D721Med (cell line): ENCODE results near the gene EFHD2.

Source experiments
- DNase-seq: peaks from one replicate; pipeline ENCODE4 v3.0.0; 2011; ENCODE audit warnings: low spot score; ENCODE audit not compliant: insufficient read length
- FAIRE-seq: peaks from 2 replicates; lab custom pipeline; 2011; peaks lifted over from hg19 to GRCh38; lab: Jason Lieb, UNC
- TF ChIP-seq, protein P1 (sequence below): IDR thresholded peaks from 2 replicates; pipeline ENCODE4 v1.5.1; 2012; ENCODE audit warnings: mild to moderate bottlenecking, control low read depth; ENCODE audit not compliant: insufficient read depth; ENCODE audit errors: missing control alignments

EFHD2 gene

DNA sequence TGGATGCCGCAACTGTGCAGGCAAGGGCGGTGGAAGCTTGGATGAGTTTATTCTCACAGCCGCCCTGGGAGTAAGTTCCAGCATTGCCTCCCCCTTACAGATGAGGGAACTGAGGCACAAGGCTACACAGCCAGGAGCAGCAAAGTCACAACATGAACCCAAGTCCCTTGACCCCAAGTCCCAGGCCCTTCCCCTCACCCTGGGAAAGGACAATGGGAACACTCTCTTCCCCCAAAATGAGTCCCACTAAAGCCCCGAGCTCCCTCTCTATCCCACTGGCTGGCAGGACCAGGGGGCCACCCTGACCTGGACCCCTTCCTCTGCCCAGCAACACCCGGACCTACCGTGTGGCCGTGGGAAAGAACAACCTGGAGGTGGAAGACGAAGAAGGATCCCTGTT is 32.4 kb downstream of the EFHD2 start:
- FAIRE-seq: no peak
- DNase-seq: no peak
- TF ChIP-seq, protein P1, sequence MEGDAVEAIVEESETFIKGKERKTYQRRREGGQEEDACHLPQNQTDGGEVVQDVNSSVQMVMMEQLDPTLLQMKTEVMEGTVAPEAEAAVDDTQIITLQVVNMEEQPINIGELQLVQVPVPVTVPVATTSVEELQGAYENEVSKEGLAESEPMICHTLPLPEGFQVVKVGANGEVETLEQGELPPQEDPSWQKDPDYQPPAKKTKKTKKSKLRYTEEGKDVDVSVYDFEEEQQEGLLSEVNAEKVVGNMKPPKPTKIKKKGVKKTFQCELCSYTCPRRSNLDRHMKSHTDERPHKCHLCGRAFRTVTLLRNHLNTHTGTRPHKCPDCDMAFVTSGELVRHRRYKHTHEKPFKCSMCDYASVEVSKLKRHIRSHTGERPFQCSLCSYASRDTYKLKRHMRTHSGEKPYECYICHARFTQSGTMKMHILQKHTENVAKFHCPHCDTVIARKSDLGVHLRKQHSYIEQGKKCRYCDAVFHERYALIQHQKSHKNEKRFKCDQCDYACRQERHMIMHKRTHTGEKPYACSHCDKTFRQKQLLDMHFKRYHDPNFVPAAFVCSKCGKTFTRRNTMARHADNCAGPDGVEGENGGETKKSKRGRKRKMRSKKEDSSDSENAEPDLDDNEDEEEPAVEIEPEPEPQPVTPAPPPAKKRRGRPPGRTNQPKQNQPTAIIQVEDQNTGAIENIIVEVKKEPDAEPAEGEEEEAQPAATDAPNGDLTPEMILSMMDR: no peak

DNA sequence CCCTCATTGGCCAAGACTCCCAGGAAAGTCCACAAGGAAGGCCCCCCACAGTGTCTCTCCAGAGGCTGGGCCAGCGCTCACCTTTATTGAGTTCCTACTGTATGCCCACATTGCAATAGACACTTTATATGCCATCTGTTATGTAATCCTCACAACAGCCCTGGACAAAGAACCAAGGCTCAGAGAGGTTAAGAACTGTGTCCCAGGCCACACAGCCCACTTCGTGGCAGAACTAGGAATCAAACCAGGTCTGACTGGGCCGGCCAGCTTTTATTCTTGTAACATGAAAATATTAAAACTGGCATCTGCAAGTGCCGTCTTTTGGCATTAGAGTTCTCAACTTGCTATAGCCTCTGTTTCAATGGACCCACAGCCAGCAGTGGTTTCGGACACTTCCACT is 33.1 kb downstream of the EFHD2 start:
- DNase-seq (no peak), FAIRE-seq (no peak)
- TF ChIP-seq, protein P1: no peak

- no peak for FAIRE-seq
Observed at GRCh38 chr1:15443281-15443680, 33.6 kb downstream of the EFHD2 start.

GRCh38 chr1:15444468-15445389 is 35.0 kb downstream of the EFHD2 start:
- no peak for FAIRE-seq
- TF ChIP-seq, protein P1: no peak
- no peak for DNase-seq

More at GRCh38 chr1:15443281-15443680, 33.6 kb downstream of the EFHD2 start:
- TF ChIP-seq, protein P1: no peak
- DNase-seq: no peak

DNA sequence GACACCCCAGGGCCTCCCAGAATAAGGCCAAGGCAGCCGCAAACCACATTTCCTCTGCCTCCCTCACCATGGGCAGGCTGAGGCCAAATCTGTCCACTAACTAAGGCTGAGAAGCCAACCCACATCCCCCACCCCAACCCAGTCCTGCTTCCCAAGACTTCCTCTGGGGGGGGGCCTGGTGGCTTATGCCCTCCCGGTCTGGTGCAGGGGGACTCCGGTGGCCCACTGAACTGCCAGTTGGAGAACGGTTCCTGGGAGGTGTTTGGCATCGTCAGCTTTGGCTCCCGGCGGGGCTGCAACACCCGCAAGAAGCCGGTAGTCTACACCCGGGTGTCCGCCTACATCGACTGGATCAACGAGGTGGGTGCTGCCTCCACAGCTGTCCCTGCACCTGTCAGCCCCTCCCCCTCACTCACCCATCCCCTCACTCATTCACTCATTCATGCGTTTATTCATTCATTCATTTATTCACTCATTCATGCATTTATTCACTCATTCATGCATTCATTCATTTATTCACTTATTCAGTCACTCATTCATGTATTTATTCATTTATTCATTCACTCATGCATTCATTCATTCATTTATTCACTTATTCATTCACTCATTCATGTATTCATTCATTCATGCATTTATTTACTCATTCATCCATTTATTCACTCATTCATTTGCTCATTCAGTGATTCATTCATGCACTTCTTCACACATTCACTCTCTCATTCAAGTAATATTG is 35.9 kb downstream of the EFHD2 start:
- FAIRE-seq: no peak

GRCh38 chr1:15446212-15446611 is 36.5 kb downstream of the EFHD2 start:
- DNase-seq (no peak), FAIRE-seq (no peak)
- TF ChIP-seq, protein P1: no peak

More for the DNA sequence above, 35.9 kb downstream of the EFHD2 start:
- no peak for DNase-seq
- TF ChIP-seq, protein P1: no peak
